Activated B cell treated with CpG ODN at 0.5 μM for 24 hours (primary cell): Measurements from ENCODE around the gene ANKRD13A. TPM values are rescaled to one million over a fixed set of nuclear protein-coding genes. Genes with fewer than 3 reads are reported as not detected.
A peak's percentile ranks its signal among the peaks of the same experiment; 100 is the strongest.

Source experiments
- ATAC-seq: fragments of 200-7000 bp; cut with Tn5 transposase; one replicate; pipeline ENCODE4 v1.10.0; 2021; ENCODE audit warnings: low read depth, mild to moderate bottlenecking, moderate library complexity
- CTCF ChIA-PET: fragments of 350-600 bp; sonication (Branson Sonifier 250); formaldehyde crosslinking; loops from one replicate; lab custom pipeline; 2021; ENCODE audit warnings: antibody characterized with exemption; lab: Charles Lee
- POLR2A ChIA-PET: fragments of 350-600 bp; sonication (Branson Sonifier 250); formaldehyde crosslinking; loops from one replicate; lab custom pipeline; 2021; ENCODE audit warnings: antibody characterized with exemption; lab: Charles Lee
- DNase-seq: peaks from one replicate; pipeline ENCODE4 v3.0.0; 2022
- H3K27ac Mint-ChIP-seq: one replicate; pipeline ENCODE4 v1.8.0; 2020; ENCODE audit warnings: mixed read lengths
- H3K27me3 Mint-ChIP-seq: one replicate; pipeline ENCODE4 v1.8.0; 2021; ENCODE audit warnings: mixed read lengths
- H3K36me3 Mint-ChIP-seq: one replicate; pipeline ENCODE4 v1.8.0; 2021; ENCODE audit warnings: low read depth, mixed read lengths
- H3K4me1 Mint-ChIP-seq: one replicate; pipeline ENCODE4 v1.8.0; 2021; ENCODE audit warnings: mixed read lengths
- H3K4me3 Mint-ChIP-seq: one replicate; pipeline ENCODE4 v1.8.0; 2020; ENCODE audit warnings: mild to moderate bottlenecking, mixed read lengths
- H3K9me3 Mint-ChIP-seq: one replicate; pipeline ENCODE4 v1.8.0; 2020; ENCODE audit warnings: mixed read lengths
- intact Hi-C: fragments of 100-400 bp; cut with micrococcal nuclease; formaldehyde crosslinking; loops from one replicate; pipeline ENCODE4 v1.15.1; 2024
- total RNA-seq: library from RNA; stranded (reverse); gene quantifications from 2 replicates; pipeline ENCODE4 v1.2.3, GENCODE V29; 2022
- TF ChIP-seq, protein P1 (sequence below): fragments of 200-600 bp; IDR thresholded peaks from one replicate; pipeline ENCODE4 v1.8.0; 2022; ENCODE audit warnings: antibody characterized with exemption, mild to moderate bottlenecking

The ANKRD13A gene
- total RNA-seq, 1 donor from 2014 or later = 135 TPM

DNA sequence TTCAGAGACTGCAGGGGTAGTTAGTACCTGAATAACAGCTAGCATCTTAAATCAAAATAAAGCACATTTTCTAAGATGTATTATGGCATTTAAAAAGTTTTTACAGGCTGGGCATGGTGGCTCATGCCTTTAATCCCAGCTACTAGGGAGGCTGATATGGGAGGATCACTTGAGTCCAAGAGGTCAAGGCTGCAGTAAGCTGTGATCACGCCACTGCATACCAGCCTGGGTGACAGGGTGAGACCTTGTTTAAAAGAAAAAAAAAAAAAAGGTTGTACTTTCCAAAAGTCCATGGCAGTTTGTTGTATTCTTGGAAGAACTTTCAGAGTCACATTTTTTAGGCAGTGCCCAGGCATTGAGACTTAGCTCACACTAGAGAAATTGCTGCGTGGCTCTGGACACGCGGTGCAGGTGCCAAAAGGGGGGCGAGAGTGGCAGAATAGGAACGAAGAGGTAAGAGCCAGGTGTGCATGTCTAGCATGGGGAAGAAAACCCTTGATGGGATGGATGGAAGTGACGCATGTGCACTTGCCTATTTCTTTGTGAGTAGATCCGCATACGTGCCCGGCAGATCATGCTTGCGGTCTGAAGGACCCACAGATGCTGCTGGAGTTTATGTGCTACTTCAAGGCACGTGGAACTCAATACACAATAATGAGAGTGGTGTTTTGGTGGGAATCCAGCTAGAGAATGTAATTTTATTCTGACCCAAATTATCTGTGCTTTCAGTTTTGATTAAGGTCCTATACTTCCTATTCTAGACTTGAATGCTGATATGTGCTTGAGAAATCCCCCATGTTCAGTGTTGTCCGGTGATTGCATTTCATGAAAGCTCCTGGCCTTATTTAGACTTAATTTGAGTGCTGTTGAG, 11.9 kb downstream of the ANKRD13A start:
- CTCF ChIA-PET = interaction anchor here (3.4 kb wide), 1 partner anchor 12 kb away, joined by 12 read pairs; the partner anchor contains the start of gene ANKRD13A
- Mint-ChIP-seq H3K36me3 (peaks cover 48% of the 10 kb centered on the region), H3K27ac (peak overlapping the region; percentile 95), H3K4me3 (peak overlapping the region; percentile 84), H3K4me1 (peaks cover 87% of the 10 kb centered on the region), H3K27me3 (no peaks in the 10 kb centered on the region), H3K9me3 (no peaks in the 10 kb centered on the region)
- DNase-seq (no peak), ATAC-seq (peak; percentile 46)
- TF ChIP-seq, protein P1, sequence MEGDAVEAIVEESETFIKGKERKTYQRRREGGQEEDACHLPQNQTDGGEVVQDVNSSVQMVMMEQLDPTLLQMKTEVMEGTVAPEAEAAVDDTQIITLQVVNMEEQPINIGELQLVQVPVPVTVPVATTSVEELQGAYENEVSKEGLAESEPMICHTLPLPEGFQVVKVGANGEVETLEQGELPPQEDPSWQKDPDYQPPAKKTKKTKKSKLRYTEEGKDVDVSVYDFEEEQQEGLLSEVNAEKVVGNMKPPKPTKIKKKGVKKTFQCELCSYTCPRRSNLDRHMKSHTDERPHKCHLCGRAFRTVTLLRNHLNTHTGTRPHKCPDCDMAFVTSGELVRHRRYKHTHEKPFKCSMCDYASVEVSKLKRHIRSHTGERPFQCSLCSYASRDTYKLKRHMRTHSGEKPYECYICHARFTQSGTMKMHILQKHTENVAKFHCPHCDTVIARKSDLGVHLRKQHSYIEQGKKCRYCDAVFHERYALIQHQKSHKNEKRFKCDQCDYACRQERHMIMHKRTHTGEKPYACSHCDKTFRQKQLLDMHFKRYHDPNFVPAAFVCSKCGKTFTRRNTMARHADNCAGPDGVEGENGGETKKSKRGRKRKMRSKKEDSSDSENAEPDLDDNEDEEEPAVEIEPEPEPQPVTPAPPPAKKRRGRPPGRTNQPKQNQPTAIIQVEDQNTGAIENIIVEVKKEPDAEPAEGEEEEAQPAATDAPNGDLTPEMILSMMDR = no peak
- intact Hi-C loops = no loop called here
- POLR2A ChIA-PET = interaction anchor here (0.6 to 6.8 kb wide), 5 partner anchors 13 to 812 kb away, joined by 3 to 251 read pairs (median 3); partner anchors contain the start of genes ANKRD13A and GIT2

DNA sequence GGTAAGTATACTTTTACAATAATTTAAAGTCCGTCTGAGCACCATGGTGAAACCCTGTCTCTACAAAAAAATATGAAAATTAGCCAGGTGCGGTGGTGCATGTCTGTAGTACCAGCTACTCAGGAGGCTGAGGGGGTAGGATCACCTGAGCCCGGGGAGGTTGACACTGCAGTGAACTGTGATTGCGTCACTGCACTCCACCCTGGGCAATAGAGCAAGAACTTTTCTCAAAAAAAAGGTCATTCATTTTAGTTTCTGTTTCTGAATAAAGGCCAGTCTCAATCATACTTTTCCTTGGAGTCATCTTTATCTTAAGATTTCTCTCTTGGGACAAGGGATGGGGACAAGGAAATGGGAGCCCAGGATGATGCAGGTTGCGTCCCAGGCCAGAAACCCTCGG, 12.9 kb downstream of the ANKRD13A start:
- POLR2A ChIA-PET = interaction anchor here (0.6 to 6.8 kb wide), 8 partner anchors 14 to 604 kb away, joined by 3 to 251 read pairs (median 4); partner anchors contain the start of genes ANKRD13A and GIT2
- H3K27me3 Mint-ChIP-seq = no peaks in the 10 kb centered on the region
- CTCF ChIA-PET = interaction anchor here (3.4 kb wide), 1 partner anchor 13 kb away, joined by 12 read pairs; the partner anchor contains the start of gene ANKRD13A
- H3K4me3 Mint-ChIP-seq = peak overlapping the region; percentile 84
- intact Hi-C loops = loop anchor here (1.0 kb wide), 3 partner anchors 13 to 391 kb away; partner anchors contain the start of genes ANAPC7, ANKRD13A and C12orf76
- peak overlapping the region; percentile 95 for H3K27ac Mint-ChIP-seq
- peaks cover 52% of the 10 kb centered on the region for H3K36me3 Mint-ChIP-seq
- no peaks in the 10 kb centered on the region for H3K9me3 Mint-ChIP-seq
- peak; percentile 60 for DNase-seq
- TF ChIP-seq, protein P1 = no peak
- H3K4me1 Mint-ChIP-seq = peaks cover 80% of the 10 kb centered on the region
- peak; percentile 90 for ATAC-seq

DNA sequence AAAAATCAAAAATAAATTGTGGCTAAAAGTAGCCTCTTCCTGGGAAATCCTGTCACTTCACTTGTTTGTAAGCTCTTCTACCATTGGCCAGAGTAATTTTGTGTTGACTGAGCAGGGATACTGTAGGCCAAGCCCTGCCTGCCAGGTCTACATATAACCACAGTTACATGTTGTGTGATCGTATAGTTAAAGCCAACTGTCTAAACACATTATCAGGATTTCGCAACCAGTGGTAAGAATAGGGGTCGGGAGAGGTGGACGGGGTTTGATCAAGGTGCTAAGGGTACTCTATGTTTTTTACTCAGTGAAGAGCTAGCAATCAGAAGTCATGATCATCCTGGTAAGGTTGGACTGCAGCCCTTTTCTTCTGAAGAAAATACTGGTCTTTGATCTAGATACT, 13.4 kb downstream of the ANKRD13A start:
- Mint-ChIP-seq H3K27me3 (no peaks in the 10 kb centered on the region), H3K9me3 (no peaks in the 10 kb centered on the region), H3K4me3 (peak overlapping the region; percentile 84), H3K27ac (peak overlapping the region; percentile 95), H3K36me3 (peaks cover 57% of the 10 kb centered on the region), H3K4me1 (peaks cover 79% of the 10 kb centered on the region)
- POLR2A ChIA-PET = interaction anchor here (0.6 to 6.8 kb wide), 8 partner anchors 14 to 604 kb away, joined by 3 to 251 read pairs (median 4); partner anchors contain the start of genes ANKRD13A and GIT2
- CTCF ChIA-PET = interaction anchor here (3.4 kb wide), 1 partner anchor 14 kb away, joined by 12 read pairs; the partner anchor contains the start of gene ANKRD13A
- TF ChIP-seq, protein P1 = no peak
- no peak for ATAC-seq
- intact Hi-C loops = loop anchor here (1.0 kb wide), 3 partner anchors 13 to 391 kb away; partner anchors contain the start of genes ANAPC7, ANKRD13A and C12orf76
- DNase-seq = no peak

DNA sequence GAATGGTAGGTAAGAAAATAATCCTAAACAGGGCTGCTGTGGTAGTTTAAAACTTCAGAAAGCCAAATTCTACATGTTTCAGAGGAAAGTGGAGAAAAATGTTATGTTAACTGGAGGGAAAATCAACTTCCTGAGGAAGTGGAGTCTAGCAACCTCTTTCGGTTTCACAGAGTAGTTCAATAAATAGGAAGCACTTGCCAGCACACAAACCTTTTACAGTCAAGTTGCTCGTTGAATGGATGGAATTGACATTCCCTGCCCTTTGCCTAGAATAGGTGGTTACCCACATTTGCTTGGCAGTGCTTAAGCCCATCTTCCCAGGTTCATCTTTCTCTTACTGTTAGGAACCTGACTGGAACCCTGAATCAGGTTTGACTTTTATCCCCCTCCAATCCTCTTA, 15.9 kb downstream of the ANKRD13A start:
- H3K27ac Mint-ChIP-seq = peak overlapping the region; percentile 87
- H3K4me1 Mint-ChIP-seq = peaks cover 55% of the 10 kb centered on the region
- intact Hi-C loops = loop anchor here (1.0 to 5.0 kb wide), 3 partner anchors 42 to 163 kb away; no protein-coding TSS in a partner anchor
- no peaks in the 10 kb centered on the region for H3K27me3 Mint-ChIP-seq
- TF ChIP-seq, protein P1 = no peak
- no peak for DNase-seq
- no peaks in the 10 kb centered on the region for H3K9me3 Mint-ChIP-seq
- ChIA-PET POLR2A (interaction anchor here (6.8 kb wide), 1 partner anchor 17 kb away, joined by 251 read pairs; the partner anchor contains the start of genes ANKRD13A and GIT2), CTCF (interaction anchor here (1.0 kb wide), 1 partner anchor 22 kb away, joined by 3 read pairs; no protein-coding TSS in a partner anchor)
- peak overlapping the region; percentile 63 for H3K4me3 Mint-ChIP-seq
- no peak for ATAC-seq
- peaks cover 68% of the 10 kb centered on the region for H3K36me3 Mint-ChIP-seq
